Fibroblast of upper back skin (primary cell): Measurements from ENCODE around the gene CTPS1.

ENCODE experiments used
- DNase-seq: peaks from one replicate; pipeline ENCODE4 v3.0.0-alpha.2; 2013

Gene CTPS1

DNA sequence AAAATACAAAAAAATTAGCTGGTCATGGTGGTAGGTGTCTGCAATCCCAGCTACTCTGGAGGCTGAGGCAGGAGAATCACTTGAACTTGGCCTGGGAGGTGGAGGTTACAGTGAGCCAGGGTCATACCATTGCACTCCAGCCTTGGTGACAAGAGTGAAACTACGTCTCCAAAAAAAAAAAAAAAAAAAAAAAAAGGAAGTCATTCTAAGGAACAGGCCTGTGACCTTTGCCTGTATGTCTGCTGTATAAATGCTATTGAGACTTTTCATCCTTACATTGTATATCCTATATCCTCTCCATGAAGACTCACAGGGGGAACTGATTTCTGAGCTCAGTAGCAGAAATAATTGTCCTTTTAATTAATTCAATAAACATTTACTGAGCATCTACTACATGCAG is 7.5 kb upstream of the CTPS1 start:
- DNase-seq = no peak

DNA sequence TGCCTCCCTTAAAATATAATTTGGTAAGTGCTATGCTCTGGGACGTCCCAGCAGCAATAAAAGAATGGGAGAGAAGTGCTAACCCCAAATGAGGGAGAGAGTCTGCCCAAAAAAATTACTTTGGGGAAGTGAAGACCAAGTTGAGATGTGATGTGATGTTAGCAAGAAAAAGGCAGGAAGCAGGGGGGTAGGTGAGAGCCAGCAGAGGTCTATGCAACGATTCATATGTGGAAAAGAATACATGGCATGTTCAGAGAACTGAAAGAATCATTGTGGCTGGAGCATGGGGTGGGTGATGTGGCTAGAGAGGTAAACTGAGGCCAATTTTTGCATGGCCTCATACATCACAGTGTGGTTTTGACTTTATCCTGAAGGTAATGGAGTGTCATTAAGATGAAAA is 5.6 kb upstream of the CTPS1 start:
- DNase-seq = no peak

- DNase-seq = no peak
These were observed 4.6 kb upstream of the CTPS1 start for GRCh38 chr1:40974945-40975344.

DNA sequence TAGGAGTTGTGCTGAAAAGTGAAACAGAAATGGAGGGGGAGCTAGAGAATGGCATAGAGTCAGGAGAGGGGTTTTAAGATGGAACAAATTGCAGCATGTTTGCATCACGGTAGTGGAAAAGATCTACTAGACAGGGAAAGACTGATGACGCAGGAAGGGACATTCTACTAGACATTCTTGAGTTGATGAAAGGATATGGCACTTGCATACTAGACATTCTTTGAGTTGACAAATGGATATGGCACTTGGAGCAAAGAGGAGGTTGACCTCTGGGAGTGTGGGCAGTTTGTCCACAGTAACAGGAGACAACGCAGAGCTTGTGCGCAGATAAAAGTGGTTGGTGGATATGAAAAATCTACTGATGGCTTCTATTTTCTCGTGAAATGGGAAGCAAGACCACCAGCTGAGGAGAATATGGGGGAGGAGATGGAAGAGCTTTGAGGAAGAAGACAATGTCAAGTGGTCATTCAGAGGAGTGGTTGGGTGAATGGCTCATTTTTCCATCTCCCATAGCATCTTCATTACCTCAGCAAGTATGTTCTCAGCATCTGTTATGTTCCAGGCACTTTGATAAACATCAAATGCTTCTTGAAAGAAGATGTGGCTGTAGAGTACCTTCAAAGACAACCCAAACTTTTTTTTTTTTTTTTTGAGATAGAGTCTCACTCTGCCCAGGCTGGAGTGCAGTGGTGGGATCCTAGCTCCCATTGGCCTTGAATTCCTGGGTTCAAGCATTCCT is 2.4 kb upstream of the CTPS1 start:
- peak; percentile 84 for DNase-seq

DNA sequence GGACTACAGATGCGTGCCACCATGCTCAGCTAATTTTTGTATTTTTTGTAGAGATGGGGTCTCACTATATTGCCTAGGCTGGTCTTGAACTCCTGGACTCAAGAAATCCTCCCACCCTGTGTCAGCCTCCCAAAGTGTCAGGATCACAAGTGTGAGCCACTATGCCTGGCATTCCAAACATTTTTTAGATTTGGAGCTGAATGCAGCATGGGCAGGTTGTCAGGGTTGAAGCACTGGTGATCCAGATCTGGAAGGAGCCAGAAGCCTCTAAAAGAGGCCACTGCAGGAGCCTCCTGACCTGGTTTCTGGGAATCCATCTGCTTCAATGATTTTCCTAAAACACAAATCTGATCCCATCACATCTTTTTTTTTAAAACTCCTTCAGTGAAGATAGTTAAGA is 1.8 kb upstream of the CTPS1 start:
- DNase-seq = peak; percentile 61

DNA sequence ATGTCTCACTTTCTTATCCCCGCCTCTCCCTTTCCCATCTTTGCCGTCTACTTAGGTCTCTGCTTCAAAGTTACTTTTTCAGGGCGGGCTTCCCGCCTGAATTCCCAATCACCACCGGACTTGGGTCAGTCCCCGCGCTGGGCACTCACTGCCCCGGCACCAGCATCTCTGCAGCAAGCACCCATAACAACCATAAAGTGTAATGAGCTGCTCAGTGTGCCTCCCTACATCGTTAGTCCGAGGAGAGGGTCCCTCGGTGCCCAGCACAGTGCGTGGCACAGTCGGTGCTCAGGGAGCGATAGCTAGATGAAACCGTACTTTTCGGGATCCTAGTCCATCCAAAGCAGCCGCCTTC is 633 bp upstream of the CTPS1 start:
- no peak for DNase-seq

- no peak for DNase-seq
These were observed 564 bp downstream of the CTPS1 start for GRCh38 chr1:40980068-40980452.

GRCh38 chr1:40980453-40981121 is 1.1 kb downstream of the CTPS1 start:
- DNase-seq = no peak

DNA sequence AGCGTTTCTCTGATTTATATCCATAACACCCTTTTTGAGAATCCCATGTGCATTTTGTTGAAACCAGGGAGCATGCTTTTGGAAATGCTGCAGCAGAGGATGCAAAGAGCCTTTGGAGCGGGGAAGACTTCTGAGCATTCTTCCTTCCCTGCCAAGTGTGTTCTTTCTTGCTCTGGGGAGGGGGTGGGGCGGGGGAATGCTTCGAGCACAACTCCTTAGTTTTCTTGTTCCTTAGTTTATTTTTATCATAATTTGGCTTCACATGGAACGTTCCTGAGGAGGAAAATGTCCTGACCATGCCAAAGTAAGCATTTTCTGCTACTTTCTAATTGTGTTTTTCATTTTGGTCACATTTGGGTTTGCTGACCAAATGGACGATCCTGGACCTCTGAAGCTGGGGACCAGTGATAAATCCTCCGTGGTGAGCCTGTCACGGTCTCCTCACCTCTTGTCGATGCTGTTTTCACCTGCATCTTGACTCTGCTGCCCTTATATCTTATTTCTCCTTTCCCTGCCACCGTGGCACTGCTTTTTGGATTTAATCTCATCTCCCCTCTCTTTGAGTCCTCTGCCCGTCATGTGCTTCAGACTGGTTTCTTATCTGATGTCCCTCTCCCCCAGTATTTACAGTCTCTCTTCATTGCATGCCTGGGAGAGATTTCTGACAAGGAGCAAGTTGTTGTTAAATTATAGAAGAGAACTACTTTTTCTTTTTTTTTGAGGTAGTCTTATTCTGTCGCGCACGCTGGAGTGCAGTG is 2.4 kb downstream of the CTPS1 start:
- no peak for DNase-seq

DNA sequence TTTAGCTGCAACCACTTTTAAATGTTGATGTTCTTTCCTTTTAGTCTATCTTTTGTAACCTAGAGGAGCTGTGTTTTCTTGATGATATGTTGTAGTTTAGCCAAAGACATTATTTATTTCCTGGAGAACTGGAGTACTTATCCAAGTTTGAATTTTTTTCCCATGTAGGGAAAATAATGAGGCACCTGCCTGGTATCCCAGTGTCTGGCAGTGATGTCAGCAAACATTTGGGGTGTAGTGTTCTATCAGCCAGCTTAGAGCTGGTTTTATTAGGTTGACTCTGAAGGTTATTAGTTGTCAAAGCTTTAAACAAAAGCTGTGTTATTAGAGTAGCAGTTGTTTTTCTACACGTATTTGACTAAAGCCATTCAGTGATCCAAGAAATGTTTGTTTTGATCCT is 3.2 kb downstream of the CTPS1 start:
- DNase-seq = no peak

DNA sequence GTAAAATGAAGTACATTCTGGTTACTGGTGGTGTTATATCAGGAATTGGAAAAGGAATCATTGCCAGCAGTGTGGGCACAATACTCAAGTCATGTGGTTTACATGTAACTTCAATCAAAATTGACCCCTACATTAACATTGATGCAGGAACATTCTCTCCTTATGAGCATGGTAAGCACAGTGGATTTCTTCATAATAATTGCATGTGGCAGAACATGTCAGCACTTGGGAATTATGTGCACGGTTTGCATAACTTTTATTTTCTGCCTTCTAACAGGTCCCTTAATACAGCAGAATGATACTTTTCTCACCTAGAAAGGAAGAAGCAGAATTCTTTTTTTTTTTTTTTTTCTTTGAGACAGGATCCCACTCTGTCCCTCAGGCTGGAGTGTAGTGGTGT is 3.8 kb downstream of the CTPS1 start:
- DNase-seq = no peak

DNA sequence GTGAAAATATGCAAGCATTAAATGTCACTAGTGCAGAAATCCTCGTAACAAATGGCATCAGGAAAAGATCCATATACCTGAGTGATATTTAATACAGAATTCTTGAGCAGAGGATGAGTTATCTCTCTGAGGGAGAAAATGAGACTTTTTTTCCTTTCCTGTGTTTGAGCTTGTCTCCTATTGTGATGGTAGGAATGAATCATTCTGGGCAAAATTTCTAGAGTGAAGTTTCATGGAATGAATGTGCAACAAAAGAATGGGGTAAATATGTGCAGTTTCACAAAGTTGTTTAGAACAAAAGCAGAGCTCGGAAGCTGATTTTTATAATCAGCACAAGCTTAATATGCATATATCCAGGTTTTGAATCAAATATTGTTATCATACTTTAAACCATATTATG is 4.6 kb downstream of the CTPS1 start:
- DNase-seq = peak; percentile 46

- DNase-seq = no peak
These were observed 5.0 kb downstream of the CTPS1 start for GRCh38 chr1:40984531-40984930.

DNA sequence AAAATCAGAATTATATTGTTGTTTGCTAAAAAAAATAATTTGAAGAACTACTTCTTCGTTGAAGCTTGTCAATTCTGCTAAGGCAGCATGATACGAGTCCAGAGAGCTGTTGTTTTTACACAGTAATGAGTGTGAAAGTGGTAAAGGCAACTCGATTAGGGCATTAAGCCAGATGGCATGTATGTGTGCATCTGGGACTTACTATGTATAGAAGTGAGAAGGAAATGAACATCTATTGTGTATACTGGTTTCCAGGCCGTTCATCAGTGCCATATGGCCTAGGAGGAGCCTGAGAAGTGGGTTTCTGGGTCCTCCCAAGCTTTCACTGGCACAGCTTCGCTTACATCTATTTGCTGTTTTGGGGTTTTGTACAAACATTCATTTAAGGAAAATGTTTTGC is 5.7 kb downstream of the CTPS1 start:
- no peak for DNase-seq

GRCh38 chr1:40985875-40986274 is 6.4 kb downstream of the CTPS1 start:
- no peak for DNase-seq

GRCh38 chr1:40986328-40986783 is 6.9 kb downstream of the CTPS1 start:
- DNase-seq = no peak

DNA sequence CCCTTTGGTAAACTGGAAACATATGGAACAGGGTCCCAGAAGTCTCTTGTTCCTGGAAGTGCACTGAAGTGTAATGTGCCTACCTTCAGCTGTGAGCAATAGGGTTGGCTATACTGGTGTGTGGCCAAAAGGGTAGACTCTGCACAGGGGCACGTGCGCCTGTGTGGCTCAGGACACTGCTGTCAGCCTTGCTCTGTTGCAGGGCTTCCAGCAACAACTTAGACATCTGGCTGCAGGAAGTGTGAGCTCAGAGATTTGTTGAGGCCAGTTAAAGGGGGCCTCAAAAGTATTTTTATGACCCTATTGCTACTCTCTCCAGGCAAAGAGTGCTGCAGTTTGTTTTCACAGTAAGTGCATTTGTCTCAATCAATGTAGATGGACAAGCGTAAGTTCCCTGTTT is 7.5 kb downstream of the CTPS1 start:
- DNase-seq = no peak

DNA sequence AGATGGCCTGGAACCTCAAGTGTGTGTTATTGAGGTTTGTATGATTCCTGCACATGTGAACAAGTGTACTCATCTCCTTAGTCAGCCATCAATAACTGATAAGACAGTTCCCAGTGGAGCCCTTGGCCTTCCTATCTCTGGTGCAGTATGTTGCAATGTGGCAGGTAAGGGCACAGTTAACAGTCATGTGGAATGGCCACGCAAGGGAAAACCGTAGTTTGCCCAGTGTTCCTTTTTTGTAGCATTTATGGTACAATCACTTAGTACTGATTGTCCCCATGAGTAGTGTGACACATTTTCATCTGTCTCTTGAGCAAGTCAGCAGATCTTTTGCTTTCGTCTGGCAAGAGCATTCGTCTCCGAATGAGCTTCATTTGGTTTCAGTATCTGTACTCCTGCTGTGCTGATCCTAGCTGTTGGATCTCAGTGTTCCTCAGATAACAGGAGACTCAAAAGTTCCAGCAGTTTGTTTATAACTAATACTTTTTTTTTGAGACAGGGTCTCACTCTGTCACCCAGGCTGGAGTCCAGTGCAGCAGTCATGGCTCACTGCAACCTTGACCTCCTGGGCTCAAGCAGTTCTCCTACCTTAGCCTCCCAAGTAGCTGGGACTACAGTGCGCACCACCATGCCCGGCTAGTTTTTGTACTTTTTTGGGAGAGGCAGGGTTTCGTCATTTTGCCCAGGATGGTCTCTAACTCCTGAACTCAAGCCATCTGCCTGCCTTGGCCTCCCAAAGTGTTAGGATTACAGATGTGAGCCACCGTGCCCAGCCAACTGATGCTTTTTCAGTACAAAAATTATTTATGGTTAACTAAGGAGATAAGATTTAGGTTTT is 8.2 kb downstream of the CTPS1 start:
- DNase-seq = no peak

GRCh38 chr1:40988280-40988679 is 8.8 kb downstream of the CTPS1 start:
- DNase-seq = no peak

GRCh38 chr1:40989066-40989465 is 9.6 kb downstream of the CTPS1 start:
- no peak for DNase-seq

GRCh38 chr1:40997096-40997495 is 17.6 kb downstream of the CTPS1 start:
- DNase-seq = no peak

GRCh38 chr1:40998668-40999067 is 19.2 kb downstream of the CTPS1 start:
- no peak for DNase-seq

DNA sequence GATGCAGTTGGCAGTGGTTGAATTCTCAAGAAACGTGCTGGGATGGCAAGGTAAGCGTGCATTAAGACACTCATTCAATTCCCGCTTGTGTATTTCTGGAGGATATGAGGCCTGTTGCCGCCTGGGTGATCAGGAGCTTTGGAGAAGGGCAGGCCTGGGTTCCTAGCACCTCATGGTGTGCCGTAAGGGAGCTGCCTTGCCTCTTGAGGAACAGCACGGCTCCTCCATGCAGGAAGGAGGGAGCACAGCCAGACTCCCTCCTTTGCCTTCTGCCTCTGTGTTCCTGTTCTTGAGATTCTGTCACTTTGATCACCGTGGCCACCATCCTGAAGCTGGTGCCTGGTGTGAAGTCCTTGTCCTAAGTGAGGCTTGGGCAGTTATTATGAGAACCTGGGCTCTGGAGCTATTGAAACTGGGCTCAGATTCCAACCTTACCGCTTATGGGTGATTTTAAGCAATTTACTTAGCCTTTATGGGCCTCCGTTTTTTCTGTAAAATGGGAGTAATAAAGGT is 23.7 kb downstream of the CTPS1 start:
- no peak for DNase-seq
